Loucy (cell line): ENCODE results near the gene WNK2.

Source experiments
- EZH2phosphoT487 ChIP-seq: fragments of 200-600 bp; IDR thresholded peaks from 2 replicates; pipeline ENCODE4 v1.6.1; 2018; ENCODE audit warnings: antibody characterized with exemption, mild to moderate bottlenecking, moderate library complexity, borderline replicate concordance
- TF ChIP-seq, protein P1 (sequence below): fragments of 200-600 bp; sonication (generic); conservative IDR thresholded peaks from 2 replicates; pipeline ENCODE4 v1.5.1; 2014; ENCODE audit warnings: mild to moderate bottlenecking, antibody characterized with exemption, low read length

DNA sequence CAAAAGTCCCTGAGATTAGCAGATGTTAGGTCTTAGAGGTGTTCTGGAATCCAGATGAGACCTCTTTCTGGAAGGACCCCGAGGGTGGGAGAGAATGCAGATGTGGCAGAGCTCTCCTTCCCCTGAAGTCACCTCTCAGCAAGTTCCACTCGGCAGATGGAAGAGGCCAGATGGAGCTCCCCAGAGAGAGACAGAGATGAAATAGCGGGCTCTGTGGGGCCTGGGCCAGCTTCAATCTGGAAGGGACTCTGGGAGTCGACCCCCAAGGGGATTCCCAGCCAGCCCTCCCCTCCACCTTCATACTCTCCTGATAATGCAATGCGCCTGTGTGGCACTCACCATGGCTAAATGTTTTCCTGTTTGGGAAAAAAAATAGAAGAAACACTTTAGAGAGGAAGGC, 60.2 kb downstream of the WNK2 start:
- TF ChIP-seq, protein P1, sequence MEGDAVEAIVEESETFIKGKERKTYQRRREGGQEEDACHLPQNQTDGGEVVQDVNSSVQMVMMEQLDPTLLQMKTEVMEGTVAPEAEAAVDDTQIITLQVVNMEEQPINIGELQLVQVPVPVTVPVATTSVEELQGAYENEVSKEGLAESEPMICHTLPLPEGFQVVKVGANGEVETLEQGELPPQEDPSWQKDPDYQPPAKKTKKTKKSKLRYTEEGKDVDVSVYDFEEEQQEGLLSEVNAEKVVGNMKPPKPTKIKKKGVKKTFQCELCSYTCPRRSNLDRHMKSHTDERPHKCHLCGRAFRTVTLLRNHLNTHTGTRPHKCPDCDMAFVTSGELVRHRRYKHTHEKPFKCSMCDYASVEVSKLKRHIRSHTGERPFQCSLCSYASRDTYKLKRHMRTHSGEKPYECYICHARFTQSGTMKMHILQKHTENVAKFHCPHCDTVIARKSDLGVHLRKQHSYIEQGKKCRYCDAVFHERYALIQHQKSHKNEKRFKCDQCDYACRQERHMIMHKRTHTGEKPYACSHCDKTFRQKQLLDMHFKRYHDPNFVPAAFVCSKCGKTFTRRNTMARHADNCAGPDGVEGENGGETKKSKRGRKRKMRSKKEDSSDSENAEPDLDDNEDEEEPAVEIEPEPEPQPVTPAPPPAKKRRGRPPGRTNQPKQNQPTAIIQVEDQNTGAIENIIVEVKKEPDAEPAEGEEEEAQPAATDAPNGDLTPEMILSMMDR, result no peak
- no peak for TF ChIP-seq EZH2phosphoT487
